ENCODE data around the gene ADI1.

ADI1 gene

DNA sequence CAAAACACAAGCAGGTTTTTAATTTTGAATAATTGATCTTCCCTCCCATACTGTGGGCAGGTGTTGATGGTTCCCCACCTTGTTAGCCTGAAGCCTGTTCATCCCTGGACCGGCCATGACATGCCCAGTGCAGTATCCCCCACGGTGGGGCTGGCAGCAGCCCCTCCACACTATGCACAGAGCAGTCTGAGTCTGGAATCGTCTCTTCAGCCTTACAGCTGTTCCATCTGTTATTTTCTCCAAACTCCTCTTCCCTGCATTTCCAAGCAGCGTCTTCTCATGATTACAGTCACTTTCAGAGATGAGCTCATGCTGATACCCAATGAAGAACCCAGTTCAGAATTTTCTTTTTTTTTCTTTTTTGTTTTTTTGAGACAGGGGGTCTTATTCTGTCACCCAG is 68.2 kb downstream of the ADI1 start:
- no peak overlapping the region for H2AFZ ChIP-seq (ENCODE audit: low read depth, low read length, severe bottlenecking)
- H3K36me3 ChIP-seq (ENCODE audit: low read length): no peaks in the 10 kb centered on the region
- no peaks in the 10 kb centered on the region for H3K79me2 ChIP-seq (ENCODE audit: insufficient read depth, low read length)
- H3K27ac ChIP-seq (ENCODE audit: low read depth, low read length): no peak overlapping the region
- TF ChIP-seq EZH2phosphoT487 (conservative IDR thresholded peaks at IDR 0.05; ENCODE audit: low read length): no peak
- TF ChIP-seq, protein P1, sequence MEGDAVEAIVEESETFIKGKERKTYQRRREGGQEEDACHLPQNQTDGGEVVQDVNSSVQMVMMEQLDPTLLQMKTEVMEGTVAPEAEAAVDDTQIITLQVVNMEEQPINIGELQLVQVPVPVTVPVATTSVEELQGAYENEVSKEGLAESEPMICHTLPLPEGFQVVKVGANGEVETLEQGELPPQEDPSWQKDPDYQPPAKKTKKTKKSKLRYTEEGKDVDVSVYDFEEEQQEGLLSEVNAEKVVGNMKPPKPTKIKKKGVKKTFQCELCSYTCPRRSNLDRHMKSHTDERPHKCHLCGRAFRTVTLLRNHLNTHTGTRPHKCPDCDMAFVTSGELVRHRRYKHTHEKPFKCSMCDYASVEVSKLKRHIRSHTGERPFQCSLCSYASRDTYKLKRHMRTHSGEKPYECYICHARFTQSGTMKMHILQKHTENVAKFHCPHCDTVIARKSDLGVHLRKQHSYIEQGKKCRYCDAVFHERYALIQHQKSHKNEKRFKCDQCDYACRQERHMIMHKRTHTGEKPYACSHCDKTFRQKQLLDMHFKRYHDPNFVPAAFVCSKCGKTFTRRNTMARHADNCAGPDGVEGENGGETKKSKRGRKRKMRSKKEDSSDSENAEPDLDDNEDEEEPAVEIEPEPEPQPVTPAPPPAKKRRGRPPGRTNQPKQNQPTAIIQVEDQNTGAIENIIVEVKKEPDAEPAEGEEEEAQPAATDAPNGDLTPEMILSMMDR (IDR thresholded peaks at IDR 0.05; ENCODE audit: insufficient read depth, low read length, poor library complexity, severe bottlenecking): no peak
- H3K27me3 ChIP-seq (ENCODE audit: low read length): no peaks in the 10 kb centered on the region
- no peaks in the 10 kb centered on the region for H3K9me3 ChIP-seq (ENCODE audit: insufficient read depth, low read length)
- H3F3A ChIP-seq (ENCODE audit: insufficient read depth): no peaks in the 10 kb centered on the region
- no peaks in the 10 kb centered on the region for H4K20me1 ChIP-seq (ENCODE audit: low read depth, low read length)
- H3K4me3 ChIP-seq (ENCODE audit: insufficient read depth, low read length, poor library complexity, severe bottlenecking): no peak overlapping the region
- H3K4me2 ChIP-seq (ENCODE audit: low read depth, low read length, poor library complexity, severe bottlenecking): no peak overlapping the region
- H3K9me2 ChIP-seq (replicated peaks; ENCODE audit: insufficient read depth, low read length): no peaks in the 10 kb centered on the region
- H3K9ac ChIP-seq (ENCODE audit: low read length): no peak overlapping the region

DNA sequence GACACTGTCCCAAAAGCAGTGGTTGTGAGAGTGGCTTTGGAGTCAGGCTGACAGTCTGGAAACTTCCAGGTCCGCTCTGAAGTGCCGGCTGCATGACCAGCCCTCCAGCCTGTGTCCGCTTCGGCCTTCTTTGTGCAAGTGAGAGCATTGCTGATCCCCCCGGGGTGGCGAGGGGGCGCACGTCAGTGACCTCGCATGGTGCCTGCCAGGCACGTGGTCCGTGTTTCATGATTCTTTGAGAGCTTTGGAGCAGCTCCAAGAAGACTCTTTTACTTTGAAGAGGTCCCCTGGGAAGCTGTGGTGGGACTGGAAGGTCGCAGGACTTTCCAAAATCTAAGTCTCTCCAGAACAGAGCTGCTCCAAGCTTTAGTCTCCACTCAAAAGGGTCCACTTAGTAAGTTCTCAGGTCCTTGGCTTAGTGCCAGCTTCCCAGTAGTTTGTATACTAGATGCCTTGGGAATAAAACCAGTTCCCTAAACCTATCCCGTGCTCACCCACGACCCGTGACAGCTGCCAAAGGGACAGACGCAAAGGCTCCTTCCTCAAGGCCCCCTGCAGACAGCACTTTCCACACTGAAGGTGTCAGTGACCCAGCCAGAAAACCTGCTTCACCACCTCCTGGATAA is 68.8 kb downstream of the ADI1 start:
- H3K27me3 ChIP-seq (ENCODE audit: low read length): no peaks in the 10 kb centered on the region
- H3K4me2 ChIP-seq (ENCODE audit: low read depth, low read length, poor library complexity, severe bottlenecking): no peak overlapping the region
- no peaks in the 10 kb centered on the region for H3K9me2 ChIP-seq (replicated peaks; ENCODE audit: insufficient read depth, low read length)
- no peaks in the 10 kb centered on the region for H3K36me3 ChIP-seq (ENCODE audit: low read length)
- no peaks in the 10 kb centered on the region for H3K9me3 ChIP-seq (ENCODE audit: insufficient read depth, low read length)
- no peaks in the 10 kb centered on the region for H3K79me2 ChIP-seq (ENCODE audit: insufficient read depth, low read length)
- no peaks in the 10 kb centered on the region for H3F3A ChIP-seq (ENCODE audit: insufficient read depth)
- H3K27ac ChIP-seq (ENCODE audit: low read depth, low read length): no peak overlapping the region
- H3K4me3 ChIP-seq (ENCODE audit: insufficient read depth, low read length, poor library complexity, severe bottlenecking): no peak overlapping the region
- no peak overlapping the region for H3K9ac ChIP-seq (ENCODE audit: low read length)
- TF ChIP-seq, protein P1 (IDR thresholded peaks at IDR 0.05; ENCODE audit: insufficient read depth, low read length, poor library complexity, severe bottlenecking): no peak
- TF ChIP-seq EZH2phosphoT487 (conservative IDR thresholded peaks at IDR 0.05; ENCODE audit: low read length): no peak
- no peaks in the 10 kb centered on the region for H4K20me1 ChIP-seq (ENCODE audit: low read depth, low read length)
- H2AFZ ChIP-seq (ENCODE audit: low read depth, low read length, severe bottlenecking): no peak overlapping the region

DNA sequence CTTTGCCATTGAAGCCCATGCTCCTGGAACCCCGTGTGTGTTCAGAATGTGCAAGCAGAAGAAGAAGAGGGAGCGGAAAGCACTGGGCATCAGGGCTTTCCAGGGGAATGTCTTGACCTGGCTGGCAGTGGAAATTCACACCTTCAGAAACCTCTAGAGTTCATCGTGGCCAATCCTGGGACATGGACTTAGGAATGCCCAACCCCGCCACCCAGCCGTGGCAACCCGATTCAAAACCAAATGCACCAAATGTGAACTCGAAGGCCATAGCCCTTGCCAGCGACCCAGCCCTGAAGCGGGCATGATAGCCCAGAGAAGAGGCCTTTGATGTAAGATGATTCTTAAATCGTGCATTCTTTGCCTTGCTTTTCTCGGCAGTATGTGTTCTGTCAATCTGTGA is 69.4 kb downstream of the ADI1 start:
- Histone ChIP-seq H4K20me1 (ENCODE audit: low read depth, low read length) (no peaks in the 10 kb centered on the region), H2AFZ (ENCODE audit: low read depth, low read length, severe bottlenecking) (no peak overlapping the region), H3K27ac (ENCODE audit: low read depth, low read length) (no peak overlapping the region), H3K9me3 (ENCODE audit: insufficient read depth, low read length) (no peaks in the 10 kb centered on the region), H3K36me3 (ENCODE audit: low read length) (no peaks in the 10 kb centered on the region), H3K4me3 (ENCODE audit: insufficient read depth, low read length, poor library complexity, severe bottlenecking) (no peak overlapping the region), H3K27me3 (ENCODE audit: low read length) (no peaks in the 10 kb centered on the region), H3K9ac (ENCODE audit: low read length) (no peak overlapping the region), H3K9me2 (replicated peaks; ENCODE audit: insufficient read depth, low read length) (no peaks in the 10 kb centered on the region), H3F3A (ENCODE audit: insufficient read depth) (no peaks in the 10 kb centered on the region), H3K79me2 (ENCODE audit: insufficient read depth, low read length) (no peaks in the 10 kb centered on the region), H3K4me2 (ENCODE audit: low read depth, low read length, poor library complexity, severe bottlenecking) (no peak overlapping the region)
- TF ChIP-seq, protein P1 (IDR thresholded peaks at IDR 0.05; ENCODE audit: insufficient read depth, low read length, poor library complexity, severe bottlenecking): no peak
- no peak for TF ChIP-seq EZH2phosphoT487 (conservative IDR thresholded peaks at IDR 0.05; ENCODE audit: low read length)
